H9 (cell line): ENCODE data around the gene UNCX. TPM values are rescaled to one million over a fixed set of nuclear protein-coding genes. Genes with fewer than 3 reads are reported as not detected.
A peak's percentile ranks its signal among the peaks of the same experiment; 100 is the strongest.

Source experiments
- DNase-seq: peaks from one replicate; pipeline ENCODE4 v3.0.0-alpha.2; 2017
- H2AFZ ChIP-seq: one replicate; pipeline ENCODE4 v1.6.1; 2013; ENCODE audit warnings: mild to moderate bottlenecking, low read length, control low read depth, moderate library complexity
- H2AK5ac ChIP-seq: 2 replicates; pipeline ENCODE4 v1.6.1; 2013; ENCODE audit warnings: low read length, control low read depth, mixed read lengths; ENCODE audit not compliant: insufficient read length
- H2BK120ac ChIP-seq: one replicate; pipeline ENCODE4 v1.6.1; 2013; ENCODE audit warnings: low read depth, mild to moderate bottlenecking, low read length, control low read depth, inconsistent platforms; ENCODE audit not compliant: poor library complexity, severe bottlenecking
- H2BK12ac ChIP-seq: 2 replicates; pipeline ENCODE4 v1.6.1; 2013; ENCODE audit warnings: low read length, control low read depth, mixed read lengths, low read depth; ENCODE audit not compliant: insufficient read length
- H2BK15ac ChIP-seq: 2 replicates; pipeline ENCODE4 v1.6.1; 2013; ENCODE audit warnings: low read depth, low read length, control low read depth
- H2BK20ac ChIP-seq: one replicate; pipeline ENCODE4 v1.6.1; 2013; ENCODE audit warnings: low read depth, mild to moderate bottlenecking, low read length, control low read depth, inconsistent platforms; ENCODE audit not compliant: poor library complexity, severe bottlenecking
- H2BK5ac ChIP-seq: 2 replicates; pipeline ENCODE4 v1.6.1; 2013; ENCODE audit warnings: low read length, control low read depth, mixed read lengths; ENCODE audit not compliant: insufficient read length
- H3K14ac ChIP-seq: 2 replicates; pipeline ENCODE4 v1.6.1; 2013; ENCODE audit warnings: low read length, control low read depth; ENCODE audit not compliant: insufficient read depth
- H3K18ac ChIP-seq: 2 replicates; pipeline ENCODE4 v1.6.1; 2013; ENCODE audit warnings: low read depth, mild to moderate bottlenecking, mixed read lengths, low read length, control low read depth; ENCODE audit not compliant: insufficient read length
- H3K23ac ChIP-seq: 2 replicates; pipeline ENCODE4 v1.6.1; 2013; ENCODE audit warnings: low read length, control low read depth, mixed read lengths, low read depth; ENCODE audit not compliant: insufficient read length
- H3K23me2 ChIP-seq: 2 replicates; pipeline ENCODE4 v1.6.1; 2013; ENCODE audit warnings: low read depth, mild to moderate bottlenecking, mixed read lengths, low read length, control low read depth; ENCODE audit not compliant: insufficient read length, poor library complexity, severe bottlenecking
- H3K27ac ChIP-seq: 2 replicates; pipeline ENCODE4 v1.5.1; 2013; ENCODE audit warnings: low read length, control low read depth, mixed read lengths, low read depth; ENCODE audit not compliant: insufficient read length
- H3K27me3 ChIP-seq: 2 replicates; pipeline ENCODE4 v1.6.1; 2013; ENCODE audit warnings: low read length, control low read depth, inconsistent platforms; ENCODE audit not compliant: insufficient read depth
- H3K4ac ChIP-seq: 2 replicates; pipeline ENCODE4 v1.6.1; 2013; ENCODE audit warnings: low read depth, mild to moderate bottlenecking, control low read depth, inconsistent platforms, low read length, moderate library complexity
- H3K4me1 ChIP-seq: 2 replicates; pipeline ENCODE4 v1.6.1; 2013; ENCODE audit warnings: low read length, control low read depth, inconsistent platforms; ENCODE audit not compliant: insufficient read depth
- H3K4me2 ChIP-seq: 2 replicates; pipeline ENCODE4 v1.6.1; 2013; ENCODE audit warnings: low read length, control low read depth, mixed read lengths; ENCODE audit not compliant: insufficient read length, insufficient read depth
- H3K56ac ChIP-seq: 2 replicates; pipeline ENCODE4 v1.6.1; 2013; ENCODE audit warnings: low read depth, mild to moderate bottlenecking, mixed read lengths, low read length, control low read depth; ENCODE audit not compliant: insufficient read length
- H3K79me1 ChIP-seq: 2 replicates; pipeline ENCODE4 v1.6.1; 2013; ENCODE audit warnings: low read depth, mild to moderate bottlenecking, moderate library complexity, low read length, control low read depth, inconsistent platforms; ENCODE audit not compliant: insufficient read depth, poor library complexity, severe bottlenecking
- H3K79me2 ChIP-seq: 2 replicates; pipeline ENCODE4 v1.6.1; 2013; ENCODE audit warnings: low read length, control low read depth, inconsistent platforms; ENCODE audit not compliant: insufficient read depth
- H3K9ac ChIP-seq: 2 replicates; pipeline ENCODE4 v1.6.1; 2013; ENCODE audit warnings: low read length, control low read depth, mixed read lengths; ENCODE audit not compliant: insufficient read length; ENCODE audit errors: extremely low read depth
- H3K9me3 ChIP-seq: one replicate; pipeline ENCODE4 v1.6.1; 2013; ENCODE audit warnings: low read depth, low read length, inconsistent platforms; ENCODE audit not compliant: control insufficient read depth
- H3T11ph ChIP-seq: one replicate; pipeline ENCODE4 v1.6.1; 2013; ENCODE audit warnings: mild to moderate bottlenecking, low read length, control low read depth, inconsistent platforms
- H4K20me1 ChIP-seq: one replicate; pipeline ENCODE4 v1.6.1; 2013; ENCODE audit not compliant: control insufficient read depth, insufficient read length, insufficient read depth
- H4K5ac ChIP-seq: 2 replicates; pipeline ENCODE4 v1.6.1; 2013; ENCODE audit warnings: low read depth, mild to moderate bottlenecking, mixed read lengths, low read length, control low read depth; ENCODE audit not compliant: insufficient read length
- H4K8ac ChIP-seq: replicated peaks from 2 replicates; pipeline ENCODE4 v1.6.1; 2013; ENCODE audit warnings: low read length, control low read depth, mixed read lengths, low read depth; ENCODE audit not compliant: insufficient read length
- H4K91ac ChIP-seq: 2 replicates; pipeline ENCODE4 v1.6.1; 2013; ENCODE audit warnings: low read depth, mild to moderate bottlenecking, moderate library complexity, mixed read lengths, low read length, control low read depth; ENCODE audit not compliant: insufficient read length
- H3K27ac Mint-ChIP-seq, 3 experiments: 2 replicates in 2 of 3; 3 replicates in 1 of 3; pipeline ENCODE4 v1.8.0; 2020 to 2021; ENCODE audit warnings: mixed read lengths in 3 of 3, mild to moderate bottlenecking in 1 of 3, moderate library complexity in 1 of 3
- H3K27me3 Mint-ChIP-seq: 2 replicates; pipeline ENCODE4 v1.8.0; 2021; ENCODE audit warnings: low read depth, mild to moderate bottlenecking, moderate library complexity, mixed read lengths
- H3K36me3 Mint-ChIP-seq, 3 experiments: 2 replicates in 2 of 3; 3 replicates in 1 of 3; pipeline ENCODE4 v1.8.0; 2020 to 2021; ENCODE audit warnings: low read depth in 3 of 3, mixed read lengths in 3 of 3; ENCODE audit not compliant: insufficient read depth in 1 of 3
- H3K4me1 Mint-ChIP-seq, 2 experiments: 2 replicates each; pipeline ENCODE4 v1.8.0; 2020; ENCODE audit warnings: mixed read lengths in 2 of 2
- H3K4me3 Mint-ChIP-seq, 2 experiments: 2 replicates in 1 of 2; 3 replicates in 1 of 2; pipeline ENCODE4 v1.8.0; 2020 to 2021; ENCODE audit warnings: mild to moderate bottlenecking in 2 of 2, mixed read lengths in 2 of 2, moderate library complexity in 1 of 2
- H3K9me3 Mint-ChIP-seq, 2 experiments: 2 replicates in 1 of 2; 3 replicates in 1 of 2; pipeline ENCODE4 v1.8.0; 2020; ENCODE audit warnings: mild to moderate bottlenecking in 2 of 2, mixed read lengths in 2 of 2, moderate library complexity in 1 of 2
- WGBS: extraction: QIAGEN DNeasy Blood & Tissue Kit; methylation state at CpG from one replicate; pipeline ENCODE4 v1.1.7; 2013; ENCODE audit warnings: missing lambda C conversion rate, low lambda C conversion rate, mixed read lengths; ENCODE audit not compliant: insufficient read length; ENCODE audit errors: extremely low coverage; 5-methylcytosine and 5-hydroxymethylcytosine counted together
- total RNA-seq: library from RNA; stranded (reverse); gene quantifications from 2 replicates; pipeline ENCODE4 v1.2.1, GENCODE V29; 2021
- TF ChIP-seq, protein P1 (sequence below): fragments of 200-600 bp; sonication (generic); conservative IDR thresholded peaks from 3 replicates; pipeline ENCODE4 v1.8.0; 2021; ENCODE audit warnings: antibody characterized with exemption, mild to moderate bottlenecking

UNCX gene
- total RNA-seq, 1 experiment from 2014 or later, result not detected

DNA sequence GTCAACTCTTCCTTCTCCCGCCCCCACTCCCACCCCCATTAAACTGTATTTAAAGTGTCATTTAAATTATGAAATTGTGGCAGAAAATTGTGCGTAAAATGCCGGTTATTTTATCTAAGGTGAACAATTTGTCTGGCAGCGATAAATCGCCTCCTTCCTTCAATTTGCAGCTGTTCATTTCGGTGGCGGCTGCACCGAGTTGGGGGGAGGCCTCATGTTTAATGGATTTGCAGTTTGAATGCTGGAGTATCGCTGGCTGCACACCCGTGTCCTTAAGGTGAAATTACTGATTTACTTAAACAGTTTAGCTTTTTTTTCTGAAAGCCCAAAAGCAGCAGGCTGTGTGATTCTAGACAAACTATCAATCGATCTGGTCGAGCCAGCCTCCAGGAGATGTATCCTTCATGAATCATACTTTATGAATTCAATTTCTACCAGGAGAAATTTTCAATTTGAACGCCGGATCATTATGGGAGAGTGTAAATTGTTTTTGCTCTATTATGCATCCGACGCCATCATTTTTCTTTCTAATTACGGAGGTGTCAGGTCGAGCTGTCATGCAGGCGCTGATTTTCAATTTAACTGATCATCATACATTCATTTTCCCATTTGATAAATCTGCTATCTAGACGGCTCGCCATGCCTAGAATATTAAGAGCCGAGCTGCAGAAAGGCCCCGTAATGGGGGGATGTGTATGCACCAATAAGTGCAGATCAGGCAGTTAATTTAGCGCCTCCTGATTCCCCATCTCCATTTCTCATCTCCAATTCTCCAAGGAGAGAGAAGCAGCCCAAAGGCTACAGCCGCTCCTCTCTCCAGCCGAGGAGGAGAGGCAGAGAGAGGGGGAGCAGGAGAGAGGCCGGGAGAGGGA, 6.5 kb downstream of the UNCX start:
- WGBS, result no CpG with 5 or more reads among the region's 27 CpGs
- H3K36me3 Mint-ChIP-seq, result no peaks in the 10 kb centered on the region; a peak in 1 of 7 replicates
- Histone ChIP-seq H2BK20ac (no peak overlapping the region), H4K5ac (no peak overlapping the region), H3K79me1 (no peaks in the 10 kb centered on the region), H3K18ac (no peak overlapping the region), H2BK15ac (no peak overlapping the region), H3K23me2 (no peaks in the 10 kb centered on the region), H4K91ac (no peak overlapping the region), H2BK5ac (no peak overlapping the region), H3K9ac (no peak overlapping the region), H3K4ac (no peak overlapping the region), H4K8ac (no peak overlapping the region), H3K4me2 (no peak overlapping the region), H3K14ac (no peak overlapping the region), H2AFZ (no peak overlapping the region), H3K79me2 (no peaks in the 10 kb centered on the region), H2AK5ac (no peak overlapping the region), H3T11ph (no peak overlapping the region), H3K4me1 (no peaks in the 10 kb centered on the region), H3K56ac (no peak overlapping the region), H2BK120ac (no peak overlapping the region), H3K27me3 (peaks cover 84% of the 10 kb centered on the region), H2BK12ac (no peak overlapping the region), H3K23ac (no peak overlapping the region), H3K27ac (no peak overlapping the region), H4K20me1 (no peaks in the 10 kb centered on the region), H3K9me3 (no peaks in the 10 kb centered on the region)
- H3K9me3 Mint-ChIP-seq, result peaks cover 4 to 10% of the 10 kb centered on the region in 2 experiments
- H3K4me1 Mint-ChIP-seq, result peaks cover 11 to 39% of the 10 kb centered on the region in 2 experiments
- peak overlapping the region in 1 of 2 experiments; percentile 51; a peak in 1 of 5 replicates for H3K4me3 Mint-ChIP-seq
- no peak overlapping the region for H3K27ac Mint-ChIP-seq
- peaks cover 90% of the 10 kb centered on the region for H3K27me3 Mint-ChIP-seq
- no peak for DNase-seq
- TF ChIP-seq, protein P1, sequence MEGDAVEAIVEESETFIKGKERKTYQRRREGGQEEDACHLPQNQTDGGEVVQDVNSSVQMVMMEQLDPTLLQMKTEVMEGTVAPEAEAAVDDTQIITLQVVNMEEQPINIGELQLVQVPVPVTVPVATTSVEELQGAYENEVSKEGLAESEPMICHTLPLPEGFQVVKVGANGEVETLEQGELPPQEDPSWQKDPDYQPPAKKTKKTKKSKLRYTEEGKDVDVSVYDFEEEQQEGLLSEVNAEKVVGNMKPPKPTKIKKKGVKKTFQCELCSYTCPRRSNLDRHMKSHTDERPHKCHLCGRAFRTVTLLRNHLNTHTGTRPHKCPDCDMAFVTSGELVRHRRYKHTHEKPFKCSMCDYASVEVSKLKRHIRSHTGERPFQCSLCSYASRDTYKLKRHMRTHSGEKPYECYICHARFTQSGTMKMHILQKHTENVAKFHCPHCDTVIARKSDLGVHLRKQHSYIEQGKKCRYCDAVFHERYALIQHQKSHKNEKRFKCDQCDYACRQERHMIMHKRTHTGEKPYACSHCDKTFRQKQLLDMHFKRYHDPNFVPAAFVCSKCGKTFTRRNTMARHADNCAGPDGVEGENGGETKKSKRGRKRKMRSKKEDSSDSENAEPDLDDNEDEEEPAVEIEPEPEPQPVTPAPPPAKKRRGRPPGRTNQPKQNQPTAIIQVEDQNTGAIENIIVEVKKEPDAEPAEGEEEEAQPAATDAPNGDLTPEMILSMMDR, result no peak
